GM12873 (cell line): ENCODE results near the gene C3.

Experiments
- TF ChIP-seq, protein P1 (sequence below): IDR thresholded peaks from 2 replicates; pipeline ENCODE4 v1.5.1; 2012; ENCODE audit warnings: low read depth, mild to moderate bottlenecking, moderate library complexity, low read length, control low read depth; ENCODE audit not compliant: insufficient read depth; ENCODE audit errors: missing control alignments

The C3 gene

GRCh38 chr19:6713773-6714692, 6.4 kb downstream of the C3 start:
- TF ChIP-seq, protein P1, sequence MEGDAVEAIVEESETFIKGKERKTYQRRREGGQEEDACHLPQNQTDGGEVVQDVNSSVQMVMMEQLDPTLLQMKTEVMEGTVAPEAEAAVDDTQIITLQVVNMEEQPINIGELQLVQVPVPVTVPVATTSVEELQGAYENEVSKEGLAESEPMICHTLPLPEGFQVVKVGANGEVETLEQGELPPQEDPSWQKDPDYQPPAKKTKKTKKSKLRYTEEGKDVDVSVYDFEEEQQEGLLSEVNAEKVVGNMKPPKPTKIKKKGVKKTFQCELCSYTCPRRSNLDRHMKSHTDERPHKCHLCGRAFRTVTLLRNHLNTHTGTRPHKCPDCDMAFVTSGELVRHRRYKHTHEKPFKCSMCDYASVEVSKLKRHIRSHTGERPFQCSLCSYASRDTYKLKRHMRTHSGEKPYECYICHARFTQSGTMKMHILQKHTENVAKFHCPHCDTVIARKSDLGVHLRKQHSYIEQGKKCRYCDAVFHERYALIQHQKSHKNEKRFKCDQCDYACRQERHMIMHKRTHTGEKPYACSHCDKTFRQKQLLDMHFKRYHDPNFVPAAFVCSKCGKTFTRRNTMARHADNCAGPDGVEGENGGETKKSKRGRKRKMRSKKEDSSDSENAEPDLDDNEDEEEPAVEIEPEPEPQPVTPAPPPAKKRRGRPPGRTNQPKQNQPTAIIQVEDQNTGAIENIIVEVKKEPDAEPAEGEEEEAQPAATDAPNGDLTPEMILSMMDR: no peak

- TF ChIP-seq, protein P1: no peak
Measured at GRCh38 chr19:6712692-6713670, 7.5 kb downstream of the C3 start.

DNA sequence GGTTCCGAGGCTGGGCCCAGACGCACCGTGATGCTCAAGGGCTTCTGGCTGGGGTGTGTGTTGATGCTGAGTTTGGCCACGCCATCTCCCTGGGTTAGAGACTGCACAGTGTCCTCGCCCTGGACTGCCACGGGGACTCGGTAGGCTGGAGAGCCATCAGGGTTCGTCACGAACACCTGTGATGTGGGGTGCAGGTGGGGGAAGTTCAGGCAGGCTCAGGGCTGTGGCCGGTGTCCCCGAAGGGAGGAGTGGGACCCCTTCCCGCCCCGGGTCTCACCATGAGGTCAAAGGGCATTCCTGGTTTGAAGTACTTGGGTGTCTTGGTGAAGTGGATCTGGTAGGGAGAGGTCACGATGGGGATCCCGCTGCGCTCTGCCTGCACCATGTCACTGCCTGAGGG, 8.2 kb downstream of the C3 start:
- TF ChIP-seq, protein P1: no peak

- TF ChIP-seq, protein P1: no peak
Measured at GRCh38 chr19:6711605-6712004, 8.8 kb downstream of the C3 start.

GRCh38 chr19:6711078-6711361, 9.4 kb downstream of the C3 start:
- TF ChIP-seq, protein P1: no peak

DNA sequence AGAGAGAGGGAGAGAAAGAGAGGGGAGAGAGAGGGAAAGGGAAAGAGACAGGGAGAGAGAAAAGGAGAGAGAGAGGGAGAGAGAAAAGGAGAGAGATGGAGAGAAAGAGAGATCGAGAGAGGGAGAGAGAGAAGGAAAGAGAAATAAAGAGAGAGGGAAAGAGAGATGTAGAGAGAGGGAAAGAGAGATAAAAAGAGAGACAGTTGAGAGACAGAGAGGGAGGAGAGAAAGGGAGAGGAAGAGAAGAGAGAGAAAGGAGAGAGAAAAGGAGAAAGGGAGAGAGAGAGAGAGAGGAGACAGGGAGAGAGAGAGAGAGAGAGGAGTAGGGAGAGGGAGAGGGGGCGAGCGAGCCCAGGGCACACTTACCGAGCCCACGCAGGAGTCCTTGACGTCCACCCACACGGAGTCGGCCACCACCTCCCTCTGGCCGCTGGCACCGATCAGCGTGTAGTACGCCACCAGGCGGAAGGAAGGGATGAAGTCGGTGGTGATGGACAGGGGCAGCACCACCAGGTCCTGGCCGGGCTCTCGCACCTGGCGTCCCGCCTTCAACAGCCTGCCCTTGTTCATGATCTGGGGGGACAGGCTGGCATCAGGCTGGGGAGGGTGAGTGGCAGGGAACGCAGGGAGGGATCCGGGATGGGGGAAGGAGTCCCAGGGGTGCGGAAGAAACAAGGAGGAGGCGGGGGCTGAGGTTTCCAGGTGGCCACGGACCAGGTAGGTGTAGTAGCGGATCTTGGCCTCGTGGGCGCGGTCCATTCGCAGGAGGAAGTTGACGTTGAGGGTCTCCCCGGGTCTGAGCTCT, 10.0 kb downstream of the C3 start:
- TF ChIP-seq, protein P1: peak; percentile 30
